AG09319 (cell line): ENCODE data around the gene ADIRF.
"Not testable (repeated sequence)": the region's sequence is repeated elsewhere in the genome, so short reads cannot be mapped to it uniquely, and the experiment has no call there.

Source experiments
- DNase-seq: peaks from one replicate; pipeline ENCODE4 v3.0.0-alpha.2; 2010; ENCODE audit warnings: low read depth; ENCODE audit errors: extremely low read depth
- CTCF ChIP-seq: IDR thresholded peaks from 2 replicates; pipeline ENCODE4 v1.5.1; 2011; ENCODE audit warnings: low read depth, mild to moderate bottlenecking, inconsistent platforms, low read length, moderate library complexity

Gene ADIRF

GRCh38 chr10:86968271-86968993, at the start of gene ADIRF:
ADIRF (plus strand) TSS chr10:86968482; CDS start chr10:86968545, 63 bp downstream.
- TF ChIP-seq CTCF: no peak
- DNase-seq: no peak

- TF ChIP-seq CTCF: no peak
- DNase-seq: no peak
Measured at GRCh38 chr10:86922553-86922961, 45.7 kb upstream of the ADIRF start.

GRCh38 chr10:86929468-86930380, 38.6 kb upstream of the ADIRF start:
- no peak for DNase-seq
- TF ChIP-seq CTCF: no peak

- TF ChIP-seq CTCF: no peak
- DNase-seq: no peak
Measured at GRCh38 chr10:86931872-86932271, 36.4 kb upstream of the ADIRF start.

- TF ChIP-seq CTCF: no peak
- no peak for DNase-seq
Measured at GRCh38 chr10:86932674-86933073, 35.6 kb upstream of the ADIRF start.

GRCh38 chr10:86934162-86934711, 34.0 kb upstream of the ADIRF start:
- DNase-seq: not testable (repeated sequence)

- no peak for TF ChIP-seq CTCF
- no peak for DNase-seq
Measured at GRCh38 chr10:86936661-86937501, 31.4 kb upstream of the ADIRF start.
